ENCODE measurements around the gene DAO.
"Not testable (repeated sequence)": the region's sequence is repeated elsewhere in the genome, so short reads cannot be mapped to it uniquely, and the experiment has no call there.

The DAO gene

DNA sequence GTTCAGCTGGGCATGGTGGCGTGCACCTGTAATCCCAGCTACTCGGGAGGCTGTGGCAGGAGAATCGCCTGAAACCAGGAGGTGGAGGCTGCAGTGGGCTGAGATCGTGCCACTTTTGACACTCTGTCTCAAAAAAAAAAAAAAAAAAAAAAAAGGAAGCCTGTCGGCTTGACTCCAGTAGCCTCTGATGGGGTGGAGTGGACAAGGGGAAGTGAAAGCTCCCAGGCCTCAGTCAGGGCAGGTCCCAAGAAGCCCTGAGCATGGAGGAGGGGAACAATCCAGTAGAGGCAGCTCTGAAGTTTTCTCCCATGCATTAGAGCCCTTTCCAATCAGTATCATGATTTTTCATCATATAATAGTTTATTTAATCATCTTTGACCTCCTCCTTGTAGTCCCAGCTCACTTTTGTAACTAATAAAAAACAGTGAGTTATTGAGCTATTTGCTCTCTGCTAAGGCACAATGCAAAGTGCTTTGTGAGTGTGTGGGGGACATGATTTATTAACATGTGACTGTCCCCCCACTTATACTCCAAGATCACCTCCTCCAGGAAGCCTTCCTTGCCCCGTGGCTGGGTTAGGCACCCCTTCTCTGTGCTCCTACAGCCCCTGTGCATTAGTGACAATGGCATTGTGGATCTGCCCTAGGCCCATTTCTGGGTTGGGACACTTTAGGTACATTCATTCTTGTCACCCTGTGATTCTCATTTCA is 17.9 kb upstream of the DAO start:
- TF ChIP-seq CTCF (conservative IDR thresholded peaks at IDR 0.05) = no peak
- H3K27ac ChIP-seq = no peak overlapping the region

DNA sequence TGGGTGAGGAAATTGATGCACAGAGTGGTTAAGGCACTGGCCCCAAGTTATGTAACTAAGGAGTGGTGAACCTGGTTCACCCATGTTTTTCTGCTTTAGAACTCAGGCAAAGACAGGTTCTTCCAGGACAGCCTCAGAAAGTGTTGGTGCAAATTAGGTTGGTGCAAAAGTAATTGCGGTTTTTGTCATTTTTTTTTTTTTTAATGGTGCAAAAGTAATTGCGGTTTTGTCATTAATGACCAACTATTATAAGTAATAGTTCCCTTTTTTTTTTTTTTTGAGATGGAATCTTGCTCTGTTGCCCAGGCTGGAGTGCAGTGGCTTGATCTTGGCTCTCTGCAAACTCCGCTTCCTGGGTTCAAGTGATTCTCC is 17.3 kb upstream of the DAO start:
- no peak overlapping the region for H3K27ac ChIP-seq
- TF ChIP-seq CTCF (conservative IDR thresholded peaks at IDR 0.05) = no peak

DNA sequence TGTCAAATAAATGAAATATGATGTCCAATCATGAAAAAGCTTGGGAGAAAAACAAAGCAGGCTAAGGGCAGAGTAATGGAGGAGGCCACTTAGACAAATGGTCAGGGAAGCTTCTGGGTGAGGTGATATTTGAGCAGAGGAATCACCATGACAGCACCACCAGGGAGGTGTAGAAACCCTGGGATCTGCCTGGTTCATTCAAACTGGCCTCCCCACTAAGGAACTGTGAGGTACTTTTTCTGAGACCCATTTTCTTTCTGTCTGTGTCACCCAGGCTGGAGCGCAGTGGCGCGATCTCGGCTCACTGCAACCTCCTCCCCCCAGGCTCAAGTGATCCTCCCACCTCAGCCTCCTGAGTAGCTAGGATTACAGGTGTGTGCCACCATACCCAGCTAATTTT is 14.7 kb upstream of the DAO start:
- H3K27ac ChIP-seq = no peak overlapping the region
- TF ChIP-seq CTCF (conservative IDR thresholded peaks at IDR 0.05) = no peak

- H3K27ac ChIP-seq = not testable (repeated sequence)
These were observed 13.8 kb upstream of the DAO start for GRCh38 chr12:108866083-108866482.

DNA sequence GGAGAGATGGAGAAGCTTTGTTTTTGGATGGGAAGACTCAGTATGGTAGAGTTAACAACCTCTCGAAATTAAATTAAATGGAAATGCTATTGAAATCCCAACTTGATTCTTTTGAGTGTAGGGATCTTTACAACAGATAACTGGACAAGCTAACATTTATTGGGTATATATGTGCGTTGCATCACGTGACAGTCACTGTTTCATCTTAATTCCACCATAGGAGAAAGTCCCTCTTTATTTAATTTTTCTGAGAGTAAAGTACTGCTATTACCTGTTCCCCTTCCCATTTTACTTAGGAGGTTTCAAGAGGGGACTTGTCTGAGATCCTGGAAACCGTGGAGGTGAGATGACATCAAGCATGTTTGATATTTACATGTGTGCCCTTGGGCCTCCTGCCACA is 11.1 kb upstream of the DAO start:
- no peak overlapping the region for H3K27ac ChIP-seq
- TF ChIP-seq CTCF (conservative IDR thresholded peaks at IDR 0.05) = no peak

GRCh38 chr12:108875280-108875679 is 4.6 kb upstream of the DAO start:
- TF ChIP-seq CTCF (conservative IDR thresholded peaks at IDR 0.05) = no peak
- no peak overlapping the region for H3K27ac ChIP-seq

GRCh38 chr12:108875682-108876361 is 4.1 kb upstream of the DAO start:
- no peak for TF ChIP-seq CTCF (conservative IDR thresholded peaks at IDR 0.05)
- no peak overlapping the region for H3K27ac ChIP-seq

DNA sequence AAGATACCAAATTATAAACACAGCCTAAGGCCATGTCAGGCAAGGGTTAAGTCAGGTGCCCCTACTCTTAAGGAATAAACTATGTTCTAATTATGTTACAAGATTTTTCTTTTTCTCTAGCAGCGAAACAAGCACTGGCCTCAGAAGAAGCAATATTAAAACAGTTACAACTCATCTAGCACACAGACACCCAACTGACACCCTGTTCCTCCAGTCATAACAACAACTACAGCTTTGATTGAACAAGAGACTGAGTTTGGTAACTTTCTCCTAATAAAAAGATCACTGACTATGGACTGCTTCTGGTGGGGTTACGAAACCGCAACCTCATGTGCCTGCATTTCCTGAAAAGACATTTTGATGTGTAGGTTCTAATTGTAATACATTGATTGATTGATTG is 3.3 kb upstream of the DAO start:
- no peak for TF ChIP-seq CTCF (conservative IDR thresholded peaks at IDR 0.05)
- H3K27ac ChIP-seq = no peak overlapping the region

All from VCaP (cell line).